ENCODE data around the gene TMEM229B. TPM values are rescaled to one million over a fixed set of nuclear protein-coding genes. Genes with fewer than 3 reads are reported as not detected.

Gene TMEM229B
- polyA plus RNA-seq, 1 of the 3 experiments (the other 2 are of a cell fraction): 0.16 TPM

DNA sequence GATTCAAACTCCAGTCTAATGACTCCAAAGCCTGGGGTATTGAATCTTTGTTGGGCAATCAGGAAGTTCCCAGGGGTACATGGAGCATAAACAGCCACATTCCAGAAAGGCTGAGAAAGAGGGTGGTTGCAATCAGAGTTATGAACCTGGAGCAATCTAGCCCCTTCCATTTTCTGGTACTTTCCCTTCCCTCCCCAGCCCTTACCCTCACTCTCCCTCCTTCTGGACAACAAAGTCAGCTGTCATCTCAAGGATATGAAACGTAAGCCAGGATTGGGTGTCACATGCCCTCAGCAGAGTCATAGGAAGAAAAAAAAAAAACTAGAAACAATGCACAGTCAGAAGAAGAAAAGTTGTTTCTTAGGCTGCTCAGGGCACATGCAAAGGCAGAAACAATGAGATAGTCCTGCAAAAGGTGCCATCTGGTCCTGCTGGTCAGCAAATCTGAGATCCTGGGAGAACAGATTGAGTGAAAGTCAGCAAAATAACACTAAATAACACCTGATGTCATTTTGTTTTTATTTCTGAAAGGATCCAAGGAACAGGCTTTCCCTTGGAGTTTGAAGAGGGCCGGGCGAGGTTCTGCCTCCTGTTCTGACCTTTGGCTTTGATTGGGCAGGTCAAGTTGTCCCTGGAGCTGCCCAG, 27.1 kb downstream of the TMEM229B start:
- 58% methylated on average over 3 of the region's 3 CpGs for WGBS (ENCODE audit: low lambda C conversion rate)

DNA sequence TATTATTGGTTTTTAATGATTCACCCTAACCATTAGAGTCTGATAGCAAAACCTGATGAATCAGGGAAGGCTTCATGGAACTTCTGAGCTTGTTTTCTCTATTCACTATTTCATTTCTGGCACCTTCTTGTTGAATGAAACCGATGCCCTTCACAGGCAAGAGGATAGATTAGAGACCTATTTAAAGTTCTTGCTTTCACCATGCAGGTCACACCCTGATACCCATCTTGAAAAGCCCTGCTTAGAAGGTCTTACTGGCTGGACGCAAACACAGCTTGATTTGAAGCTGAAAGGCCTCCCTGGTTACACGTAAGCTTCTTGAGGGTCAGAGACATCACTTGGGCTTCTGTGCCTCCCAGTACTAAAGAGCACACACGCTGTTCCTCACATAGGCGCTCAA, 29.2 kb downstream of the TMEM229B start:
- H3F3A ChIP-seq (replicated peaks; ENCODE audit: insufficient read depth): no peaks in the 10 kb centered on the region
- ChIA-PET POLR2A (no interaction called here), CTCF (interaction anchor here (0.6 to 1.0 kb wide), 2 partner anchors 68 to 1336 kb away, joined by 3 read pairs; no protein-coding TSS in a partner anchor)
- H3K9me3 ChIP-seq: no peaks in the 10 kb centered on the region
- TF ChIP-seq, protein P1, sequence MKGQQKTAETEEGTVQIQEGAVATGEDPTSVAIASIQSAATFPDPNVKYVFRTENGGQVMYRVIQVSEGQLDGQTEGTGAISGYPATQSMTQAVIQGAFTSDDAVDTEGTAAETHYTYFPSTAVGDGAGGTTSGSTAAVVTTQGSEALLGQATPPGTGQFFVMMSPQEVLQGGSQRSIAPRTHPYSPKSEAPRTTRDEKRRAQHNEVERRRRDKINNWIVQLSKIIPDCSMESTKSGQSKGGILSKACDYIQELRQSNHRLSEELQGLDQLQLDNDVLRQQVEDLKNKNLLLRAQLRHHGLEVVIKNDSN (IDR thresholded peaks at IDR 0.05; ENCODE audit: borderline replicate concordance, low read depth): no peak
- no peak for TF ChIP-seq YY1 (IDR thresholded peaks at IDR 0.05; ENCODE audit: low read depth)
- TF ChIP-seq RCOR1 (IDR thresholded peaks at IDR 0.05; ENCODE audit: low read length): no peak
- TF ChIP-seq GABPA (IDR thresholded peaks at IDR 0.05; ENCODE audit: low read depth): no peak
- no peak for TF ChIP-seq NFIC (IDR thresholded peaks at IDR 0.05; ENCODE audit: borderline replicate concordance)
- TF ChIP-seq, protein P2, sequence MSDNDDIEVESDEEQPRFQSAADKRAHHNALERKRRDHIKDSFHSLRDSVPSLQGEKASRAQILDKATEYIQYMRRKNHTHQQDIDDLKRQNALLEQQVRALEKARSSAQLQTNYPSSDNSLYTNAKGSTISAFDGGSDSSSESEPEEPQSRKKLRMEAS (IDR thresholded peaks at IDR 0.05; ENCODE audit: low read depth): no peak
- no peak for TF ChIP-seq NRF1 (IDR thresholded peaks at IDR 0.05; ENCODE audit: low read depth, low read length)
- no peak for TF ChIP-seq TEAD4 (IDR thresholded peaks at IDR 0.05; ENCODE audit: borderline replicate concordance, insufficient read depth)
- TF ChIP-seq, protein P3, sequence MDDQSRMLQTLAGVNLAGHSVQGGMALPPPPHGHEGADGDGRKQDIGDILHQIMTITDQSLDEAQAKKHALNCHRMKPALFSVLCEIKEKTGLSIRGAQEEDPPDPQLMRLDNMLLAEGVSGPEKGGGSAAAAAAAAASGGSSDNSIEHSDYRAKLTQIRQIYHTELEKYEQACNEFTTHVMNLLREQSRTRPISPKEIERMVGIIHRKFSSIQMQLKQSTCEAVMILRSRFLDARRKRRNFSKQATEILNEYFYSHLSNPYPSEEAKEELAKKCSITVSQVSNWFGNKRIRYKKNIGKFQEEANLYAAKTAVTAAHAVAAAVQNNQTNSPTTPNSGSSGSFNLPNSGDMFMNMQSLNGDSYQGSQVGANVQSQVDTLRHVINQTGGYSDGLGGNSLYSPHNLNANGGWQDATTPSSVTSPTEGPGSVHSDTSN (IDR thresholded peaks at IDR 0.05): no peak
- TF ChIP-seq EZH2phosphoT487 (IDR thresholded peaks at IDR 0.05; ENCODE audit: borderline replicate concordance, low read depth): no peak
- H2AFZ ChIP-seq (ENCODE audit: low read depth): no peak overlapping the region
- H3K27ac ChIP-seq (ENCODE audit: low read depth in 2 of 2, low read length in 1 of 2): no peak overlapping the region
- DNase-seq: no peak
- no peaks in the 10 kb centered on the region for H3K4me1 ChIP-seq (ENCODE audit: control insufficient read depth in 1 of 2, insufficient read depth in 2 of 2, low read depth in 1 of 2, low read length in 1 of 2)
- WGBS (ENCODE audit: low lambda C conversion rate): 72% methylated on average over 5 of the region's 5 CpGs
- no peaks in the 10 kb centered on the region for H4K20me1 ChIP-seq (ENCODE audit: insufficient read depth)
- H3K4me3 ChIP-seq (ENCODE audit: low read depth in 2 of 2, low read length in 1 of 2): no peak overlapping the region
- no peaks in the 10 kb centered on the region for H3K9me2 ChIP-seq
- no peak overlapping the region for H3K9ac ChIP-seq
- H3K4me2 ChIP-seq: no peak overlapping the region
- H3K36me3 ChIP-seq (replicated peaks in 1 of 2; ENCODE audit: control insufficient read depth in 1 of 2, insufficient read depth in 2 of 2, low read length in 1 of 2): no peaks in the 10 kb centered on the region
- H3K79me2 ChIP-seq (ENCODE audit: insufficient read depth): no peaks in the 10 kb centered on the region
- H3K27me3 ChIP-seq (ENCODE audit: insufficient read depth): peaks cover 5% of the 10 kb centered on the region; the same call in 1 of the 2 replicates

More for the DNA sequence above, 27.1 kb downstream of the TMEM229B start:
- CTCF ChIA-PET: interaction anchor here (0.7 to 1.3 kb wide), 2 partner anchors 66 to 110 kb away, joined by 3 to 4 read pairs; no protein-coding TSS in a partner anchor
- Histone ChIP-seq H3K4me3 (ENCODE audit: low read depth in 2 of 2, low read length in 1 of 2) (no peak overlapping the region), H2AFZ (ENCODE audit: low read depth) (no peak overlapping the region), H4K20me1 (ENCODE audit: insufficient read depth) (no peaks in the 10 kb centered on the region), H3K79me2 (ENCODE audit: insufficient read depth) (no peaks in the 10 kb centered on the region), H3K36me3 (replicated peaks in 1 of 2; ENCODE audit: control insufficient read depth in 1 of 2, insufficient read depth in 2 of 2, low read length in 1 of 2) (no peaks in the 10 kb centered on the region), H3K4me1 (ENCODE audit: control insufficient read depth in 1 of 2, insufficient read depth in 2 of 2, low read depth in 1 of 2, low read length in 1 of 2) (no peaks in the 10 kb centered on the region), H3F3A (replicated peaks; ENCODE audit: insufficient read depth) (no peaks in the 10 kb centered on the region), H3K27ac (ENCODE audit: low read depth in 2 of 2, low read length in 1 of 2) (no peak overlapping the region), H3K9ac (no peak overlapping the region), H3K27me3 (ENCODE audit: insufficient read depth) (peaks cover 5% of the 10 kb centered on the region; the same call in 1 of the 2 replicates), H3K9me2 (no peaks in the 10 kb centered on the region), H3K4me2 (no peak overlapping the region), H3K9me3 (no peaks in the 10 kb centered on the region)
- POLR2A ChIA-PET: no interaction called here
- DNase-seq: no peak
- TF ChIP-seq TCF12 (IDR thresholded peaks at IDR 0.05): no peak
- no peak for TF ChIP-seq MEF2A (IDR thresholded peaks at IDR 0.05; ENCODE audit: borderline replicate concordance, low read depth)
- no peak for TF ChIP-seq GATA2 (CRISPR knock-in tag; IDR thresholded peaks at IDR 0.05)
- TF ChIP-seq YY1 (IDR thresholded peaks at IDR 0.05; ENCODE audit: low read depth): no peak
- no peak for TF ChIP-seq POLR2AphosphoS5 (IDR thresholded peaks at IDR 0.05; ENCODE audit: low read depth, low read length)
- TF ChIP-seq NFIC (IDR thresholded peaks at IDR 0.05; ENCODE audit: borderline replicate concordance): no peak
- TF ChIP-seq, protein P4, sequence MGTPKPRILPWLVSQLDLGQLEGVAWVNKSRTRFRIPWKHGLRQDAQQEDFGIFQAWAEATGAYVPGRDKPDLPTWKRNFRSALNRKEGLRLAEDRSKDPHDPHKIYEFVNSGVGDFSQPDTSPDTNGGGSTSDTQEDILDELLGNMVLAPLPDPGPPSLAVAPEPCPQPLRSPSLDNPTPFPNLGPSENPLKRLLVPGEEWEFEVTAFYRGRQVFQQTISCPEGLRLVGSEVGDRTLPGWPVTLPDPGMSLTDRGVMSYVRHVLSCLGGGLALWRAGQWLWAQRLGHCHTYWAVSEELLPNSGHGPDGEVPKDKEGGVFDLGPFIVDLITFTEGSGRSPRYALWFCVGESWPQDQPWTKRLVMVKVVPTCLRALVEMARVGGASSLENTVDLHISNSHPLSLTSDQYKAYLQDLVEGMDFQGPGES (IDR thresholded peaks at IDR 0.05; ENCODE audit: low read depth, low read length): no peak
- TF ChIP-seq SIN3A (IDR thresholded peaks at IDR 0.05; ENCODE audit: borderline replicate concordance, low read depth, low read length): no peak
- no peak for TF ChIP-seq JUND (IDR thresholded peaks at IDR 0.05)
- no peak for TF ChIP-seq FOXM1 (IDR thresholded peaks at IDR 0.05; ENCODE audit: low read depth)
- no peak for TF ChIP-seq EP300 (IDR thresholded peaks at IDR 0.05; ENCODE audit: borderline replicate concordance in 1 of 2, low read depth in 1 of 2, low read length in 1 of 2)
- TF ChIP-seq FOXJ3 (CRISPR knock-in tag; IDR thresholded peaks at IDR 0.05): no peak
- TF ChIP-seq, protein P5, sequence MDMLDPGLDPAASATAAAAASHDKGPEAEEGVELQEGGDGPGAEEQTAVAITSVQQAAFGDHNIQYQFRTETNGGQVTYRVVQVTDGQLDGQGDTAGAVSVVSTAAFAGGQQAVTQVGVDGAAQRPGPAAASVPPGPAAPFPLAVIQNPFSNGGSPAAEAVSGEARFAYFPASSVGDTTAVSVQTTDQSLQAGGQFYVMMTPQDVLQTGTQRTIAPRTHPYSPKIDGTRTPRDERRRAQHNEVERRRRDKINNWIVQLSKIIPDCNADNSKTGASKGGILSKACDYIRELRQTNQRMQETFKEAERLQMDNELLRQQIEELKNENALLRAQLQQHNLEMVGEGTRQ (IDR thresholded peaks at IDR 0.05; ENCODE audit: borderline replicate concordance, low read depth, low read length): no peak
- TF ChIP-seq, protein P6, sequence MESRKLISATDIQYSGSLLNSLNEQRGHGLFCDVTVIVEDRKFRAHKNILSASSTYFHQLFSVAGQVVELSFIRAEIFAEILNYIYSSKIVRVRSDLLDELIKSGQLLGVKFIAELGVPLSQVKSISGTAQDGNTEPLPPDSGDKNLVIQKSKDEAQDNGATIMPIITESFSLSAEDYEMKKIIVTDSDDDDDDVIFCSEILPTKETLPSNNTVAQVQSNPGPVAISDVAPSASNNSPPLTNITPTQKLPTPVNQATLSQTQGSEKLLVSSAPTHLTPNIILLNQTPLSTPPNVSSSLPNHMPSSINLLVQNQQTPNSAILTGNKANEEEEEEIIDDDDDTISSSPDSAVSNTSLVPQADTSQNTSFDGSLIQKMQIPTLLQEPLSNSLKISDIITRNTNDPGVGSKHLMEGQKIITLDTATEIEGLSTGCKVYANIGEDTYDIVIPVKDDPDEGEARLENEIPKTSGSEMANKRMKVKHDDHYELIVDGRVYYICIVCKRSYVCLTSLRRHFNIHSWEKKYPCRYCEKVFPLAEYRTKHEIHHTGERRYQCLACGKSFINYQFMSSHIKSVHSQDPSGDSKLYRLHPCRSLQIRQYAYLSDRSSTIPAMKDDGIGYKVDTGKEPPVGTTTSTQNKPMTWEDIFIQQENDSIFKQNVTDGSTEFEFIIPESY (IDR thresholded peaks at IDR 0.05; ENCODE audit: borderline replicate concordance, low read depth): no peak
- no peak for TF ChIP-seq RFX5 (IDR thresholded peaks at IDR 0.05; ENCODE audit: low read length)
- TF ChIP-seq RCOR1 (IDR thresholded peaks at IDR 0.05; ENCODE audit: low read length): no peak

Data from SK-N-SH (cell line).